Measurements from ENCODE around the gene AP5M1. TPM values are rescaled to one million over a fixed set of nuclear protein-coding genes. Genes with fewer than 3 reads are reported as not detected.

The AP5M1 gene
- total and polyA plus RNA-seq, 8 donors = 37.0 to 51.9 (median 43.3) TPM

DNA sequence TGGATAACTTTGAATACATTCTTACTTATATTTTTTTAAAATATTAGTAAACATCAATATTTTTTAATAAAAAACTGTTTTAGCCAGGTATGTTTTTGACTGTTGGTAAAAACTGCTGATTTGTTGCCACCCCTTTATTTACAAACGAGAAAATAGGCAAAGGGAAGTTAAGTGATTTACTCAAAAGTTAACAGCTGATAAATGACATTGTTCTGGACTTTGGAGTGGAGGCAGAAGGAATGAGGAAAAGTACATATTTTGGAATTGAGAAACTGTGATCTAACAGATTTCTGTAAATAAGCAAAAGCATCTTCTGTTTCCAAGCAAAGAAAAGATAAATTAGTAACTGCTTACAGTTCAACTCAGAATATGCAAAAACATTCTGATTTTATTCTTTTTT is 4.5 kb downstream of the AP5M1 start:
- intact Hi-C loops (cut with DNase I) = no loop called here
- no peak for ATAC-seq
- DNase-seq = no peak
- H3K36me3 ChIP-seq = peaks cover 0 to 12% of the 10 kb centered on the region in 2 donors
- TF ChIP-seq, protein P1, sequence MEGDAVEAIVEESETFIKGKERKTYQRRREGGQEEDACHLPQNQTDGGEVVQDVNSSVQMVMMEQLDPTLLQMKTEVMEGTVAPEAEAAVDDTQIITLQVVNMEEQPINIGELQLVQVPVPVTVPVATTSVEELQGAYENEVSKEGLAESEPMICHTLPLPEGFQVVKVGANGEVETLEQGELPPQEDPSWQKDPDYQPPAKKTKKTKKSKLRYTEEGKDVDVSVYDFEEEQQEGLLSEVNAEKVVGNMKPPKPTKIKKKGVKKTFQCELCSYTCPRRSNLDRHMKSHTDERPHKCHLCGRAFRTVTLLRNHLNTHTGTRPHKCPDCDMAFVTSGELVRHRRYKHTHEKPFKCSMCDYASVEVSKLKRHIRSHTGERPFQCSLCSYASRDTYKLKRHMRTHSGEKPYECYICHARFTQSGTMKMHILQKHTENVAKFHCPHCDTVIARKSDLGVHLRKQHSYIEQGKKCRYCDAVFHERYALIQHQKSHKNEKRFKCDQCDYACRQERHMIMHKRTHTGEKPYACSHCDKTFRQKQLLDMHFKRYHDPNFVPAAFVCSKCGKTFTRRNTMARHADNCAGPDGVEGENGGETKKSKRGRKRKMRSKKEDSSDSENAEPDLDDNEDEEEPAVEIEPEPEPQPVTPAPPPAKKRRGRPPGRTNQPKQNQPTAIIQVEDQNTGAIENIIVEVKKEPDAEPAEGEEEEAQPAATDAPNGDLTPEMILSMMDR (IDR thresholded peaks at IDR 0.05) = no peak
- H3K4me1 ChIP-seq = peaks cover 14 to 31% of the 10 kb centered on the region in 2 donors
- no peaks in the 10 kb centered on the region for H3K9me3 ChIP-seq
- no peak overlapping the region for H3K27ac ChIP-seq
- H3K4me3 ChIP-seq = no peak overlapping the region
- H3K27me3 ChIP-seq = no peaks in the 10 kb centered on the region

GRCh38 chr14:57274551-57274950 is 5.8 kb downstream of the AP5M1 start:
- TF ChIP-seq, protein P1 (IDR thresholded peaks at IDR 0.05) = no peak
- Histone ChIP-seq H3K4me1 (peaks cover 14 to 31% of the 10 kb centered on the region in 2 donors), H3K4me3 (no peak overlapping the region), H3K27me3 (no peaks in the 10 kb centered on the region), H3K36me3 (peaks cover 0 to 12% of the 10 kb centered on the region in 2 donors), H3K27ac (no peak overlapping the region), H3K9me3 (no peaks in the 10 kb centered on the region)
- intact Hi-C loops (cut with DNase I) = no loop called here
- ATAC-seq (no peak), DNase-seq (no peak)

- intact Hi-C loops (cut with DNase I) = no loop called here
- Histone ChIP-seq H3K27ac (no peak overlapping the region), H3K36me3 (peaks cover 0 to 12% of the 10 kb centered on the region in 2 donors), H3K27me3 (no peaks in the 10 kb centered on the region), H3K4me3 (no peak overlapping the region), H3K4me1 (peaks cover 11 to 25% of the 10 kb centered on the region in 2 donors), H3K9me3 (no peaks in the 10 kb centered on the region)
- ATAC-seq (no peak), DNase-seq (no peak)
- TF ChIP-seq, protein P1 (IDR thresholded peaks at IDR 0.05) = no peak
Measured at GRCh38 chr14:57275023-57275664, 6.4 kb downstream of the AP5M1 start.

DNA sequence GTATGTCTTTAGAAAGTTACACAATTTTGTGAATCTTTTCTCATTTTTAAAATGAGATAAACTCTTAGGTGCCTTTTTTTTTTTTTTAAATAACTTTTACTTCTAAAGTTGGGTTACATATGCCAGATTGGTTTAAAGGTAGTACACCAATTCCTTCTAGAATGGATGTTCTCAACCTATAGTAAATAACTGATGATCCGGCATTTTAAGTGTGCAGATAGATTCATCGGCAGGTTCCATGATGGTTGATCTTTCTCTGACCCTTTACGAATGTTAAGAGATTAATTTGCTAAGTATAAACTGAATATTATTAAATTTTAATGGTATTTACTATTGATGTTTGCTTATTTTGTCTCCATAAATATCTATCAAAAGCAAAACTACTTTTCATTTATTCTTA is 8.3 kb downstream of the AP5M1 start:
- ATAC-seq (no peak), DNase-seq (no peak)
- H3K36me3 ChIP-seq = peaks cover 0 to 26% of the 10 kb centered on the region in 2 donors
- intact Hi-C loops (cut with DNase I) = no loop called here
- H3K4me3 ChIP-seq = no peak overlapping the region
- no peaks in the 10 kb centered on the region for H3K9me3 ChIP-seq
- H3K4me1 ChIP-seq = peaks cover 0 to 8% of the 10 kb centered on the region in 2 donors
- H3K27ac ChIP-seq = no peak overlapping the region
- H3K27me3 ChIP-seq = no peaks in the 10 kb centered on the region
- TF ChIP-seq, protein P1 (IDR thresholded peaks at IDR 0.05) = no peak

- no peaks in the 10 kb centered on the region for H3K27me3 ChIP-seq
- DNase-seq = no peak
- TF ChIP-seq, protein P1 (IDR thresholded peaks at IDR 0.05) = no peak
- no peak for ATAC-seq
- no peaks in the 10 kb centered on the region for H3K9me3 ChIP-seq
- intact Hi-C loops (cut with DNase I) = no loop called here
- H3K36me3 ChIP-seq = peaks cover 0 to 72% of the 10 kb centered on the region in 2 donors
- no peaks in the 10 kb centered on the region for H3K4me1 ChIP-seq
- no peak overlapping the region for H3K4me3 ChIP-seq
- no peak overlapping the region for H3K27ac ChIP-seq
Measured at GRCh38 chr14:57287745-57288144, 19.0 kb downstream of the AP5M1 start.
